ENCODE data around the gene MYD88. TPM values are rescaled to one million over a fixed set of nuclear protein-coding genes. Genes with fewer than 3 reads are reported as not detected.

Gene MYD88
- total RNA-seq (2014; rRNA removed) (17.7 and 19.1 TPM in 2 replicates), Bru-seq, nascent RNA (percentile 74 among the genes with signal in this experiment), BruChase-seq, experiment 1, labeled RNA remaining after a 6-hour chase (percentile 97 among the genes with signal in this experiment), BruChase-seq, experiment 2, labeled RNA remaining after a 2-hour chase (percentile 94 among the genes with signal in this experiment)
- long read RNA-seq, transcript MYD88-201 (5 exons, 2,850 nt), result major isoform, 141 of 221 reads
- long read RNA-seq, transcript MYD88-203 (4 exons, 2,712 nt), result minor isoform, 14 of 221 reads
- long read RNA-seq, partial matches to known transcripts, result 3 of 221 reads
- long read RNA-seq, other reads (novel, unspliced or antisense), result 55 of 221 reads

DNA sequence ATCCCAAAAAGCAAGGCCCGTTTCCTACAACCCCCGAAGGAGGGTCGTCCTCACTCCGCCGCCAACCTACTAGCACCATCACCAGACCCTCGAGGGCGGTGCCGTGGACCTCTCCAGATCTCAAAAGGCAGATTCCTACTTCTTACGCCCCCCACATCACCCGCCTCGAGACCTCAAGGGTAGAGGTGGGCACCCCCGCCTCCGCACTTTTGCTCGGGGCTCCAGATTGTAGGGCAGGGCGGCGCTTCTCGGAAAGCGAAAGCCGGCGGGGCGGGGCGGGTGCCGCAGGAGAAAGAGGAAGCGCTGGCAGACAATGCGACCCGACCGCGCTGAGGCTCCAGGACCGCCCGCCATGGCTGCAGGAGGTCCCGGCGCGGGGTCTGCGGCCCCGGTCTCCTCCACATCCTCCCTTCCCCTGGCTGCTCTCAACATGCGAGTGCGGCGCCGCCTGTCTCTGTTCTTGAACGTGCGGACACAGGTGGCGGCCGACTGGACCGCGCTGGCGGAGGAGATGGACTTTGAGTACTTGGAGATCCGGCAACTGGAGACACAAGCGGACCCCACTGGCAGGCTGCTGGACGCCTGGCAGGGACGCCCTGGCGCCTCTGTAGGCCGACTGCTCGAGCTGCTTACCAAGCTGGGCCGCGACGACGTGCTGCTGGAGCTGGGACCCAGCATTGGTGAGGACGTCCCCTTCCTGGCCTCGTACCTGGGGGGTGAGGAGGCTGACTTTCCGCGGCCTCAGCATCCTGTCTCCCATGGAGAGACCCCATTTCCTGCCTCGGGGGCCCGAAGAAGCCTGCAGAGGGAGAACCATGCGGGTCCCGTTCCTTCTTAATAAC, at the start of gene MYD88:
TSS of gene MYD88 (plus strand) at position 313 of the 842 bp plus-strand sequence. CDS start at position 353, 40 bp downstream.
- Histone ChIP-seq H3F3A (ENCODE audit: low read length, unreplicated experiment) (no peaks in the 10 kb centered on the region), H3K79me2 (ENCODE audit: low read length) (peaks cover 61% of the 10 kb centered on the region), H3K9me2 (replicated peaks; ENCODE audit: low read length) (no peaks in the 10 kb centered on the region), H3K9me3 (ENCODE audit: low read length) (no peaks in the 10 kb centered on the region), H4K20me1 (ENCODE audit: low read length) (no peaks in the 10 kb centered on the region), H3K4me1 (ENCODE audit: insufficient read depth, low read length) (peaks cover 68% of the 10 kb centered on the region), H3K36me3 (ENCODE audit: low read depth, low read length) (peaks cover 9% of the 10 kb centered on the region; the same call in 1 of the 2 replicates), H2AFZ (ENCODE audit: low read length) (peak within 1 kb of the TSS; percentile 87), H3K9ac (ENCODE audit: low read length) (peak within 1 kb of the TSS; percentile 89), H3K4me2 (ENCODE audit: low read length) (peak within 1 kb of the TSS; percentile 99), H3K4me3 (ENCODE audit: low read length) (peak within 1 kb of the TSS; percentile 93), H3K27me3 (ENCODE audit: low read length) (no peaks in the 10 kb centered on the region), H3K27ac (ENCODE audit: low read length) (peak within 1 kb of the TSS; percentile 64)
- no peak for TF ChIP-seq EZH2 (IDR thresholded peaks at IDR 0.05; ENCODE audit: low read length, unreplicated experiment)
- no peak for TF ChIP-seq EZH2phosphoT487 (IDR thresholded peaks at IDR 0.05; ENCODE audit: borderline replicate concordance, low read length)
- TF ChIP-seq, protein P1, sequence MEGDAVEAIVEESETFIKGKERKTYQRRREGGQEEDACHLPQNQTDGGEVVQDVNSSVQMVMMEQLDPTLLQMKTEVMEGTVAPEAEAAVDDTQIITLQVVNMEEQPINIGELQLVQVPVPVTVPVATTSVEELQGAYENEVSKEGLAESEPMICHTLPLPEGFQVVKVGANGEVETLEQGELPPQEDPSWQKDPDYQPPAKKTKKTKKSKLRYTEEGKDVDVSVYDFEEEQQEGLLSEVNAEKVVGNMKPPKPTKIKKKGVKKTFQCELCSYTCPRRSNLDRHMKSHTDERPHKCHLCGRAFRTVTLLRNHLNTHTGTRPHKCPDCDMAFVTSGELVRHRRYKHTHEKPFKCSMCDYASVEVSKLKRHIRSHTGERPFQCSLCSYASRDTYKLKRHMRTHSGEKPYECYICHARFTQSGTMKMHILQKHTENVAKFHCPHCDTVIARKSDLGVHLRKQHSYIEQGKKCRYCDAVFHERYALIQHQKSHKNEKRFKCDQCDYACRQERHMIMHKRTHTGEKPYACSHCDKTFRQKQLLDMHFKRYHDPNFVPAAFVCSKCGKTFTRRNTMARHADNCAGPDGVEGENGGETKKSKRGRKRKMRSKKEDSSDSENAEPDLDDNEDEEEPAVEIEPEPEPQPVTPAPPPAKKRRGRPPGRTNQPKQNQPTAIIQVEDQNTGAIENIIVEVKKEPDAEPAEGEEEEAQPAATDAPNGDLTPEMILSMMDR (conservative IDR thresholded peaks at IDR 0.05; ENCODE audit: low read depth, low read length), result no peak
- CTCF ChIA-PET, result interaction anchor here (1.0 kb wide), 1 partner anchor 12 kb away, joined by 3 read pairs; no protein-coding TSS in a partner anchor
- POLR2A ChIA-PET (ENCODE audit: unreplicated experiment), result no interaction called here
- BruUV-seq (replicated peaks), result no TSS peak
- DNase-seq, result peak; percentile 62
- intact Hi-C loops (cut with micrococcal nuclease), result loop anchor here (2.0 to 10.0 kb wide), 3 partner anchors 134 to 1246 kb away; partner anchors contain the start of genes ACVR2B and SLC25A38
- peak; percentile 16 for ATAC-seq

DNA sequence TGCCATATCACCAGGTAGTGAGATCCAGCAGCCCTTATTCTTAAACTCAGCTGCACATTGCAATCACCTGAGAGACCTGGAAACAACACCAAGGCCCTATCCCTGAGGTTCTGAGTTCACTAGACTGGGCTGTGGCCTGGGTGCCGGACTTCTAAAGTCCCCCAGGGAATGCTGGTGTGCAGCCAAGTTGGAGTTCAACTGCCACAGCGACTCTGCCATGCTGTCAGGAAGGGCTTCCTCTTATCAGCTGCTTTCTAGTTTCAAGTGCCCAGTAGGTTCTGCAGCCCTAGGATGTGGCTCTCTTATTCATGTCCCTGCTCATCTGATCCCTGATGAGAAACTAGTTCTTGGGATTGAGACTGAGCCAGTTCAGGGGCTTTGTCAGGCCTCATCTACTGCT, 49.3 kb upstream of the MYD88 start:
- ATAC-seq (no peak), DNase-seq (no peak)
- peaks cover 23% of the 10 kb centered on the region; the same call in 1 of the 2 replicates for H3K27me3 ChIP-seq (ENCODE audit: low read length)
- POLR2A ChIA-PET (ENCODE audit: unreplicated experiment), result no interaction called here
- H3K4me3 ChIP-seq (ENCODE audit: low read length), result no peak overlapping the region
- H2AFZ ChIP-seq (ENCODE audit: low read length), result no peak overlapping the region
- no peak overlapping the region for H3K9ac ChIP-seq (ENCODE audit: low read length)
- no peaks in the 10 kb centered on the region for H3K4me1 ChIP-seq (ENCODE audit: insufficient read depth, low read length)
- H3K4me2 ChIP-seq (ENCODE audit: low read length), result no peak overlapping the region
- no peaks in the 10 kb centered on the region for H4K20me1 ChIP-seq (ENCODE audit: low read length)
- no peaks in the 10 kb centered on the region for H3K36me3 ChIP-seq (ENCODE audit: low read depth, low read length)
- no peak overlapping the region for H3K27ac ChIP-seq (ENCODE audit: low read length)
- no peak for TF ChIP-seq EZH2 (IDR thresholded peaks at IDR 0.05; ENCODE audit: low read length, unreplicated experiment)
- no peak for TF ChIP-seq EZH2phosphoT487 (IDR thresholded peaks at IDR 0.05; ENCODE audit: borderline replicate concordance, low read length)
- TF ChIP-seq, protein P1 (conservative IDR thresholded peaks at IDR 0.05; ENCODE audit: low read depth, low read length), result no peak
- H3K9me3 ChIP-seq (ENCODE audit: low read length), result no peaks in the 10 kb centered on the region
- H3F3A ChIP-seq (ENCODE audit: low read length, unreplicated experiment), result peaks cover 7% of the 10 kb centered on the region
- intact Hi-C loops (cut with micrococcal nuclease), result no loop called here
- H3K79me2 ChIP-seq (ENCODE audit: low read length), result no peaks in the 10 kb centered on the region
- H3K9me2 ChIP-seq (replicated peaks; ENCODE audit: low read length), result no peaks in the 10 kb centered on the region
- CTCF ChIA-PET, result no interaction called here
- BruUV-seq (replicated peaks), result no TSS peak

Data from PC-3 (cell line).